K562 (cell line): Measurements from ENCODE around the gene ARSA. TPM values are rescaled to one million over a fixed set of nuclear protein-coding genes. Genes with fewer than 3 reads are reported as not detected.

Experiments
- ATAC-seq: fragments of 200-7000 bp; cut with Tn5 transposase; 3 replicates; pipeline ENCODE4 v1.9.1; 2020; ENCODE audit warnings: moderate library complexity
- BruUV-seq: library from RNA; stranded (reverse); fragments of 400-500 nt; replicated peaks from 2 replicates; lab custom pipeline; 2021; lab: Mats Ljungman, UMichigan
- CTCF ChIA-PET: fragments of 300-600 bp; formaldehyde crosslinking; extraction: SDS; loops from one replicate; lab custom pipeline; 2021; ENCODE audit warnings: low intra/inter-chr PET ratio; lab: Yijun Ruan, JAX
- POLR2A ChIA-PET: fragments of 300-600, 350-650 bp; sonication (Branson Sonifier 250); formaldehyde crosslinking; extraction: SDS; loops from one replicate; lab custom pipeline; 2021; ENCODE audit warnings: antibody characterized with exemption, inconsistent platforms; lab: Yijun Ruan, JAX
- DNase-seq, 4 experiments: peaks; one replicate each; pipeline versions ENCODE4 v3.0.0 to v3.0.0-alpha.2; 2011 to 2018; ENCODE audit warnings: low spot score in 3 of 4, mixed read lengths in 3 of 4; ENCODE audit errors: extremely low read depth in 1 of 4
- FAIRE-seq: peaks from 2 replicates; lab custom pipeline; 2011; peaks lifted over from hg19 to GRCh38; lab: Jason Lieb, UNC
- H2AFZ ChIP-seq: 2 replicates; pipeline ENCODE4 v1.6.0; 2011; ENCODE audit warnings: low read depth, low read length, control low read depth, inconsistent platforms
- H3K27ac ChIP-seq: fragments of 200-600 bp; 3 replicates; pipeline ENCODE4 v1.8.0; 2011; ENCODE audit warnings: low read depth, mild to moderate bottlenecking, control low read depth, inconsistent platforms, low read length, moderate library complexity, mixed read lengths; ENCODE audit errors: extremely low read depth
- H3K27me3 ChIP-seq, 2 experiments: fragments of 300-600 bp in 1 of 2; 2 replicates in 1 of 2; 3 replicates in 1 of 2; pipeline versions ENCODE4 v1.6.0 to v1.8.0; 2011; ENCODE audit warnings: inconsistent platforms in 2 of 2, low read length in 2 of 2, mild to moderate bottlenecking in 1 of 2, mixed read lengths in 1 of 2, moderate library complexity in 1 of 2; ENCODE audit not compliant: control insufficient read depth in 2 of 2, insufficient read depth in 2 of 2
- H3K36me3 ChIP-seq: fragments of 300-600 bp; 3 replicates; pipeline ENCODE4 v1.8.0; 2011; ENCODE audit warnings: mild to moderate bottlenecking, low read length, inconsistent platforms; ENCODE audit not compliant: control insufficient read depth, insufficient read depth
- H3K4me1 ChIP-seq, 2 experiments: fragments of 200-600 bp in 1 of 2; replicated peaks in 1 of 2; 2 replicates in 1 of 2; 3 replicates in 1 of 2; pipeline versions ENCODE4 v1.5.1 to v1.8.0; 2011; ENCODE audit warnings: inconsistent platforms in 2 of 2, low read length in 2 of 2, mild to moderate bottlenecking in 1 of 2, mixed read lengths in 1 of 2, moderate library complexity in 1 of 2; ENCODE audit not compliant: control insufficient read depth in 2 of 2, insufficient read depth in 2 of 2
- H3K4me2 ChIP-seq: 2 replicates; pipeline ENCODE4 v1.6.1; 2011; ENCODE audit warnings: low read length, control low read depth, inconsistent platforms, mixed read lengths; ENCODE audit not compliant: insufficient read depth
- H3K4me3 ChIP-seq: fragments of 200-600 bp; sonication (generic), shearing (Covaris generic); 2 replicates; pipeline ENCODE4 v1.5.1; 2016; ENCODE audit warnings: control low read depth, inconsistent platforms
- H3K79me2 ChIP-seq: fragments of 200-600 bp; 3 replicates; pipeline ENCODE4 v1.8.0; 2011; ENCODE audit warnings: low read length, inconsistent platforms; ENCODE audit not compliant: control insufficient read depth, insufficient read depth
- H3K9ac ChIP-seq, 2 experiments: 2 replicates each; pipeline versions ENCODE4 v1.6.0 to v1.6.1; 2011; ENCODE audit warnings: low read depth in 2 of 2, low read length in 2 of 2, control low read depth in 1 of 2, inconsistent platforms in 1 of 2, mild to moderate bottlenecking in 1 of 2, mixed read lengths in 1 of 2; ENCODE audit not compliant: insufficient read depth in 1 of 2
- H3K9me1 ChIP-seq: one replicate; pipeline ENCODE4 v1.6.0; 2011; ENCODE audit warnings: inconsistent platforms, mild to moderate bottlenecking, low read length, moderate library complexity; ENCODE audit not compliant: control insufficient read depth, insufficient read depth
- H3K9me3 ChIP-seq: replicated peaks from 2 replicates; pipeline ENCODE4 v1.5.1; 2011; ENCODE audit warnings: low read depth, low read length, inconsistent platforms; ENCODE audit not compliant: control insufficient read depth, insufficient read depth
- H4K20me1 ChIP-seq: replicated peaks from 2 replicates; pipeline ENCODE4 v1.6.1; 2011; ENCODE audit warnings: low read length, inconsistent platforms, mixed read lengths; ENCODE audit not compliant: control insufficient read depth, insufficient read depth
- CHD1 ChIP-seq: fragments of 200-600 bp; sonication (generic); IDR thresholded peaks from one replicate; pipeline ENCODE4 v1.6.1; 2012; ENCODE audit warnings: mild to moderate bottlenecking, moderate library complexity, low read length, inconsistent platforms
- CTBP1 ChIP-seq: fragments of 450-650 bp; IDR thresholded peaks from 2 replicates; pipeline ENCODE4 v1.6.1; 2016; ENCODE audit warnings: borderline replicate concordance
- EGR1 ChIP-seq: fragments of 450-650 bp; conservative IDR thresholded peaks from 2 replicates; pipeline ENCODE4 v1.6.1; 2017; ENCODE audit warnings: mild to moderate bottlenecking
- L3MBTL2 ChIP-seq: fragments of 450-650 bp; IDR thresholded peaks from 2 replicates; pipeline ENCODE4 v1.6.1; 2016; ENCODE audit warnings: mild to moderate bottlenecking, moderate library complexity
- MYC ChIP-seq, 2 experiments: fragments of 250-450 bp in 1 of 2; sonication (Bioruptor Pico) in 1 of 2; IDR thresholded peaks; 2 replicates each; pipeline versions ENCODE4 v1.5.1 to v1.6.1; 2012 to 2021; ENCODE audit warnings: low read depth in 2 of 2, borderline replicate concordance in 1 of 2, improper control_type of control experiment in 1 of 2, low read length in 1 of 2, mild to moderate bottlenecking in 1 of 2, moderate library complexity in 1 of 2
- RBFOX2 ChIP-seq: fragments of 200-400 bp; formaldehyde crosslinking; IDR thresholded peaks from 2 replicates; pipeline ENCODE4 v1.6.1; 2017; ENCODE audit warnings: low read depth, mild to moderate bottlenecking, low read length, moderate library complexity
- SRSF9 ChIP-seq: fragments of 200-400 bp; formaldehyde crosslinking; IDR thresholded peaks from 2 replicates; pipeline ENCODE4 v1.6.1; 2017; ENCODE audit warnings: low read depth, low read length, borderline replicate concordance
- WGBS: fragments of 100-300 bp; shearing (Covaris generic); methylation state at CpG from one replicate; pipeline ENCODE4 v1.1.6; 2016; ENCODE audit warnings: low coverage, mixed read lengths; ENCODE audit not compliant: insufficient coverage; ENCODE audit errors: missing lambda C conversion rate; 5-methylcytosine and 5-hydroxymethylcytosine counted together
- in situ Hi-C: fragments of 300-500 bp; cut with MboI; formaldehyde crosslinking; loops from 4 replicates; pipeline ENCODE4 v1.15.0; 2018; ENCODE audit warnings: inconsistent platforms, mixed read lengths
- intact Hi-C: fragments of 100-400 bp; cut with micrococcal nuclease; formaldehyde crosslinking; loops from 2 replicates; pipeline ENCODE4 v1.14.2; 2022
- polyA plus RNA-seq, 8 experiments: library from polyadenylated mRNA; depleted of rRNA in 4 of 8; stranded (reverse) in 5 of 8; unstranded in 3 of 8; fragments of >200 nt; fragmentation: Nextera tagmentation in 2 of 8; fragmentation: Illumina TruSeq in 1 of 8; extraction: Ambion mirVana in 2 of 8; extraction: Trizol in 1 of 8; gene quantifications; 2 replicates each; pipeline versions ENCODE4 v1.2.1 to v1.2.3, GENCODE V29; 2011 to 2014; ENCODE audit warnings: inconsistent platforms in 1 of 8, missing spikeins in 1 of 8
- total RNA-seq, 7 experiments: library from RNA; depleted of rRNA in 6 of 7; stranded (reverse); fragments of >200 nt in 6 of 7; fragmentation: Illumina TruSeq in 2 of 7; extraction: Trizol in 2 of 7; gene quantifications; 2 replicates each; pipeline versions ENCODE4 v1.2.1 to v1.2.3, GENCODE V29; 2011 to 2021; ENCODE audit warnings: low replicate concordance in 1 of 7
- TF ChIP-seq, protein P1 (sequence below), 3 experiments: IDR thresholded peaks in 2 of 3; conservative IDR thresholded peaks in 1 of 3; 2 replicates each; pipeline ENCODE4 v1.5.1; 2011 to 2012; ENCODE audit warnings: low read length in 3 of 3, mild to moderate bottlenecking in 3 of 3, control low read depth in 2 of 3, improper control_type of control experiment in 1 of 3, inconsistent platforms in 1 of 3, low read depth in 1 of 3, mixed read lengths in 1 of 3, moderate library complexity in 1 of 3; ENCODE audit not compliant: insufficient read depth in 2 of 3
- TF ChIP-seq, protein P2 (sequence below), 2 experiments: IDR thresholded peaks in 1 of 2; conservative IDR thresholded peaks in 1 of 2; 2 replicates each; pipeline ENCODE4 v1.6.1; 2016; ENCODE audit warnings: low read depth in 2 of 2, mild to moderate bottlenecking in 1 of 2, missing compliant biosample characterization in 1 of 2, missing genetic modification characterization in 1 of 2, moderate library complexity in 1 of 2

ARSA gene
- total and polyA plus RNA-seq, 9 of the 15 experiments (the other 6 are each of a cell fraction or from before 2014, with no cell fraction given) = 0.32 to 10.9 (median 1.8) TPM; not detected in 1

DNA sequence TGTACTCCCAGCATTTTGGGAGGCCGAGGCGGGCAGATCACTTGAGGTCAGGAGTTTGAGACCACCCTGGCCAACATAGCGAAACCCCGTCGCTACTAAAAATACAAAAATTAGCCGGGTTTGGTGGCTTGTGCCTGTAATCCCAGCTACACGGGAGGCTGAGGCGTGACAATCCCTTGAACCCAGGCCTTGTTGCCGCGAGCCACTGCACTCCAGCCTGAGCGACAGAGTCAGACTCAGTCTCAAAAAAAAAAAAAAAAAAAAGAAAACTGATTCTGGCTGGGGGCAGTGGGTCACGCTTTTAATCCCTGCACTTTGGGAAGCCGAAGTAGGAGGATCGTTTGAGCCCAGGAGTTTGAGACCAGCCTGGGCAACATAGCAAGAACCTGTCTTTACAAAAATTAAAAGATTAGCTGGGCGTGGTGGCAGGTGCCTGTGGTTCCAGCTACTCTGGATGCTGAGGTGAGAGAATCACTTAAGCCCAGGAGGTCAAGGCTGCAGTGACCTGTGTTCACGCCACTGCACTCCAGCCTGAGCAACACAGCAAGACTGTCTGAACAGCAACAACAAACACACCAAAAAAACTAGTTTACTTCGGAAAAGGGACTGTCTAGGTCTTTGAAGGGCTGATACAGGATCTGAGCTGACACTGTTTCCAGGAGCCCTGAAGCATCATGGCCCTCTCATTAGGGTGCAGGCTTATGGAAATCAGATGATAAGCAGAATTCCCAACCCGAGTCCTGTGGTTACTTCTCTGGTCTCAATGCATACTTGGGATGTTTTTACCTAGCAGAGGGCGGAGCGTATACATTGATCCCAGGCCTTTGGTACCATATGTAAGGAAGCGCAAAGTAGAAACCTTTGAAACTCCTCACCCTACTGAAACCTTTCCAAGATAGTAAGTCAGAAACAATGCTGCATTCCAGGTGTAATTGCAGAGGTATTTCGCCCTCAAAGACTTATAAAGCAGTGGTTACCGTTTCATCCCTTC is 43.6 kb downstream of the ARSA start (continued):
- TF ChIP-seq, protein P1, sequence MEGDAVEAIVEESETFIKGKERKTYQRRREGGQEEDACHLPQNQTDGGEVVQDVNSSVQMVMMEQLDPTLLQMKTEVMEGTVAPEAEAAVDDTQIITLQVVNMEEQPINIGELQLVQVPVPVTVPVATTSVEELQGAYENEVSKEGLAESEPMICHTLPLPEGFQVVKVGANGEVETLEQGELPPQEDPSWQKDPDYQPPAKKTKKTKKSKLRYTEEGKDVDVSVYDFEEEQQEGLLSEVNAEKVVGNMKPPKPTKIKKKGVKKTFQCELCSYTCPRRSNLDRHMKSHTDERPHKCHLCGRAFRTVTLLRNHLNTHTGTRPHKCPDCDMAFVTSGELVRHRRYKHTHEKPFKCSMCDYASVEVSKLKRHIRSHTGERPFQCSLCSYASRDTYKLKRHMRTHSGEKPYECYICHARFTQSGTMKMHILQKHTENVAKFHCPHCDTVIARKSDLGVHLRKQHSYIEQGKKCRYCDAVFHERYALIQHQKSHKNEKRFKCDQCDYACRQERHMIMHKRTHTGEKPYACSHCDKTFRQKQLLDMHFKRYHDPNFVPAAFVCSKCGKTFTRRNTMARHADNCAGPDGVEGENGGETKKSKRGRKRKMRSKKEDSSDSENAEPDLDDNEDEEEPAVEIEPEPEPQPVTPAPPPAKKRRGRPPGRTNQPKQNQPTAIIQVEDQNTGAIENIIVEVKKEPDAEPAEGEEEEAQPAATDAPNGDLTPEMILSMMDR (IDR thresholded peaks at IDR 0.05 in 2 of 3, conservative IDR thresholded peaks at IDR 0.05 in 1 of 3; ENCODE audit: insufficient read depth in 2 of 3, low read depth in 1 of 3, low read length in 3 of 3) = no peak
- TF ChIP-seq, all 486 proteins: peak for 0

GRCh38 chr22:50583294-50583861 is 44.6 kb downstream of the ARSA start:
- Histone ChIP-seq H3K4me1 (peaks cover 15 to 23% of the 10 kb centered on the region in 2 experiments; a peak in 4 of 5 replicates), H3K9me1 (no peaks in the 10 kb centered on the region), H3K79me2 (peaks cover 6% of the 10 kb centered on the region; the same call in 2 of the 3 replicates), H3K9ac (peak overlapping the region; percentile 56 to 88; a peak in 3 of 4 replicates), H3K9me3 (no peaks in the 10 kb centered on the region), H3K4me3 (peak overlapping the region; percentile 77), H4K20me1 (no peaks in the 10 kb centered on the region), H2AFZ (peak overlapping the region; percentile 77), H3K27me3 (no peaks in the 10 kb centered on the region), H3K27ac (peak overlapping the region; percentile 48; the same call in 2 of the 3 replicates), H3K36me3 (no peaks in the 10 kb centered on the region; the same call in 2 of the 3 replicates), H3K4me2 (peak overlapping the region; percentile 88)
- in situ Hi-C loops = no loop called here
- ChIA-PET POLR2A (interaction anchor here (0.5 to 1.6 kb wide), 4 partner anchors 10 to 243 kb away, joined by 3 to 4 read pairs (median 4); partner anchors contain the start of gene SCO2), CTCF (interaction anchor here (0.7 kb wide), 1 partner anchor 71 kb away, joined by 3 read pairs; no protein-coding TSS in a partner anchor)
- WGBS = 7% methylated on average over 20 of the region's 37 CpGs
- ATAC-seq (peak; percentile 28), DNase-seq (no peak), FAIRE-seq (no peak)
- BruUV-seq = TSS peak; percentile 87
- intact Hi-C loops = no loop called here
- TF ChIP-seq EGR1 (0 out of 2 replicates have a peak, but pooled peaks have one; percentile 42), MYC (IDR thresholded peaks at IDR 0.05; ENCODE audit: low read depth, low read length) (no peak), MYC (CRISPR knock-in tag; IDR thresholded peaks at IDR 0.05; ENCODE audit: borderline replicate concordance, low read depth) (no peak), CHD1 (no peak), CTBP1 (no peak), SRSF9 (no peak), RBFOX2 (0 out of 2 replicates have a peak, but pooled peaks have one; percentile 1), L3MBTL2 (peak; percentile 4; the same call in 1 of the 2 replicates)
- TF ChIP-seq, protein P2, sequence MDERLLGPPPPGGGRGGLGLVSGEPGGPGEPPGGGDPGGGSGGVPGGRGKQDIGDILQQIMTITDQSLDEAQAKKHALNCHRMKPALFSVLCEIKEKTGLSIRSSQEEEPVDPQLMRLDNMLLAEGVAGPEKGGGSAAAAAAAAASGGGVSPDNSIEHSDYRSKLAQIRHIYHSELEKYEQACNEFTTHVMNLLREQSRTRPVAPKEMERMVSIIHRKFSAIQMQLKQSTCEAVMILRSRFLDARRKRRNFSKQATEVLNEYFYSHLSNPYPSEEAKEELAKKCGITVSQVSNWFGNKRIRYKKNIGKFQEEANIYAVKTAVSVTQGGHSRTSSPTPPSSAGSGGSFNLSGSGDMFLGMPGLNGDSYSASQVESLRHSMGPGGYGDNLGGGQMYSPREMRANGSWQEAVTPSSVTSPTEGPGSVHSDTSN (CRISPR knock-in tag; IDR thresholded peaks at IDR 0.05; ENCODE audit: low read depth) = no peak
- TF ChIP-seq, protein P2 (tag; conservative IDR thresholded peaks at IDR 0.05; ENCODE audit: low read depth) = no peak
